ENCODE measurements around the gene CAMTA1. TPM values are rescaled to one million over a fixed set of nuclear protein-coding genes. Genes with fewer than 3 reads are reported as not detected.

CAMTA1 gene
- total RNA-seq, 1 donor from 2014 or later = 127 TPM

GRCh38 chr1:7425229-7425628 lies 640.0 kb downstream of the CAMTA1 start:
- FAIRE-seq (no peak), DNase-seq (ENCODE audit: low spot score in 2 of 2) (no peak)

DNA sequence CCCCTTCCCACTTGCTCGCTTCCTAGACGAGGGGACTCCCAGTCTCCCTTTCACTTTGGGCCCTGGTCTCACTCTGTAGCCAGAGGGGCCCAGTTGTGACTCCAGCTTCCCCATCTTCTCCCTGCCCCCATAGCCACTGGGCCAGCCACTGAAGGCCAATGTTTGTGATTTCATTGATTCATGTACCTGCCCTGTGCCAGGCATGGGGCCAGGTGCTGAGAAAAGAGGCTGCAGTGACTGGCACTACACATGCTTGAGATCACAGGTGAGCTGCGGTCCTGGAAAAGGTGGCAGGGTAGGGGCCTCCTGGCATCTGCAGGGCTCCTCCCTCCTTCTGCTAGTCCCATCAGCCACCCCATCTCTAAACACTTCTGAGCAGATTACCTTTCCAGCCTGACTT lies 640.5 kb downstream of the CAMTA1 start:
- DNase-seq (ENCODE audit: low spot score in 2 of 2) = no peak

DNA sequence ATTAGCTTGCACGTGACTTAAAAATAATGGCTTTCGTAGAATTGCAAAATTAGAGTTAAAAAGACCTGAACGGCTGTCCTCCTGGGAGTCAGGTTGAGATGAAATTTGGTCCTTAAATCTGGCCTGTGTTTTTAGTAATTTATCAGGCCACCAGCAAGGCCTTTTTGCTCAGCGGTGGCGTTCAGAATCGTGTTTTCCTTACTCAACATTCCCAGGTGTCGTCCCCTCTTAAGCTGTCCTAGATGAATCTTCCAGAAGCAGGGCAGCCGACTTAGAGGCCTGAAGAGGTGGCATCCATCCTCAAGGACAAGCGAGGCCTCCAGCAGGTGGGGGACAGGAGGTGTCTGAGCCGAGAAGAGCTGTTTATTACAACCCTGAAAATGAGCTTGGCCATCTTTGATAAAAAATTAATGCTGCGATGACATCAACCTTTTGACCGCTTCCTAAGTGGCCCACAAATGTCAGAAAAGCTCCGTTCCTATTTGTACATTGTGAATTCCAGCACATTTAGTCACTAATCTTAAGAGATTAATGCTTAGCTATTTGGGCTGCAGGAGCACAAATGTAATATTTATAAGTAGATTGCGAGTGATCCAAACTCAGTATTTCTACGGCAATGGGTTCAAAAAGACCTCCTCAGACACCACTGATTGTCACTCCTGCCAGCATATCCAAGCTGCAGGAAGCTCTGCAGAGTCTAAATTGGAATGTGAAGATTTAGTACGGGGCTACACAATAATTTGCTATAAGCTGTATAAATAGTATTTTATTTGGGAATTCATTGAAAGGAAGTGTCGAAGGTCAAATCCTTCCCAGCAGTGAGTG lies 641.7 kb downstream of the CAMTA1 start:
- no peak for FAIRE-seq
- DNase-seq (ENCODE audit: low spot score in 2 of 2) = no peak

More for the DNA sequence above, 640.5 kb downstream of the CAMTA1 start:
- no peak for FAIRE-seq

DNA sequence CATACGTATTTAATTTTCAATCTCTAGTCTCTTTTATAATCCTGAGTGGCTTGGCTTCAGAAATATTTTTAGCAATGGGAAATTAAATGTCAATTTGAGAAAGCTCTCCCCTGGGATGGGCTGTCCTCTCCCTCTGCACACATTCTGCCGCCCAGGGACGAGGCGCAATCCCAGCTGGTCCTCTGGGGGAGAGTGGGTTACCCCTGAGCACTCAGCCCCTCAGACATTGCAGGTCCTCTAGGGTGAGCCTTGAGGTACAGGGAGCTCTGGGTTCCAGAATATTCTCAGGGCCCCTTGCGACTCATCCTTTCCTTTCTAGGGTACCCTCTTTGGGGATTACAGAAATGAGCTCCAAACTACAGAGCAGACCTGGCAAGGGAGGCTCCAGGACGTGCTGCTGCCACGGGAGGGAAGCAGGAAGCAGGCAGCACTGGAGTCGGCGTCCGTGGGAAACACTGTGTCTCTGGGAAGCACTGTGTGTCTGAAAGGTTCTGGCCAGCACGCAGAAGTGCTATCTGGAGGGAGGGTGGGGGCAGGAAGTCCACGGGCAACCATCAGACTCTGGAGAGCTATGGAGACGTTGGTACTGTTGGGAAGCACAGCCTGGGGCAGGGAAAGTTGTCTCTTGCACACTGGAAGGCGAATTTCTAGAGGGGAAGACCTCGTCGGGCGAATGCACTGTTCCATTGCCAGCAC lies 642.5 kb downstream of the CAMTA1 start:
- DNase-seq (ENCODE audit: low spot score in 2 of 2) = no peak
- no peak for FAIRE-seq

DNA sequence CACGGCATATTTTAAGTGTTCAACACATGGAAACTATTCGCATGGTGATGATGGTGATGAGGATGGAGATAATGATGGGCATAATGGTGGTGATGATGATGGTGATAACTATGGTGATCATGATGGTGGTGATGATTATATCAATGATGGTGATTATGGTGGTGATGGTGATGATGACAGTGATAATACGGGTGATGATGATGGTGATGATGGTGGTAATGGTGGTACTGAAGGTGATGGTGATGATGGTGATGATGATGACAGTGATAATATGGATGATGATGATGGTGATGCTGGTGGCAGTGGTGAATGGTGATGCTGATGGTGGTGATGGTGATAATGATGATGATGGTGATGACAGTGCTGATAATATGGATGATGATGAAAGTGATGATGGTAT lies 644.0 kb downstream of the CAMTA1 start:
- FAIRE-seq (no peak), DNase-seq (ENCODE audit: low spot score in 2 of 2) (no peak)

DNA sequence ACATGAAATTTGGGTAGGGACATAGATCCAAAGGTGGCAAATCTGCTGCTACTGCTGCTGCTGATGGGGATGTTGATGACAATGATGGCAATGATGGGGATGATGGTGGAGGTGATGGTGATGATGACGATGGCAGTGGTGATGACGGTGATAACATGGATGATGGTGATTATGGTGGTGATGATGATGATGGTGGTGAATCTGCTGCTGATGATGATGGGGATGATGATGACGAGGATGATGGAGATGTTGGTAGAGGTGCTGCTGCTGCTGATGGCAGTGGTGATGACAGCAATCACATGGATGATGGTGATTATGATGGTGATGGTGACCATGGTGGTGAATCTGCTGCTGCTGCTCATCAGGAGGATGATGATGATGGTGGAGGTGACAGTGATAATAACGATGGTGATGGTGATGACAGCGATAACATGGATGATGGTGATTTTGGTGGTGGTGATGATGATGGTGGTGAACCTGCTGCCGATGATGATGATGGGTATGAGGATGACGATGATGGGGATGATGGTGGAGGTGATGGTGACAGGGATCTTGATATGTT lies 644.9 kb downstream of the CAMTA1 start:
- DNase-seq (ENCODE audit: low spot score in 2 of 2) = no peak
- no peak for FAIRE-seq

GRCh38 chr1:7430691-7431090 lies 645.4 kb downstream of the CAMTA1 start:
- FAIRE-seq (no peak), DNase-seq (ENCODE audit: low spot score in 2 of 2) (no peak)

DNA sequence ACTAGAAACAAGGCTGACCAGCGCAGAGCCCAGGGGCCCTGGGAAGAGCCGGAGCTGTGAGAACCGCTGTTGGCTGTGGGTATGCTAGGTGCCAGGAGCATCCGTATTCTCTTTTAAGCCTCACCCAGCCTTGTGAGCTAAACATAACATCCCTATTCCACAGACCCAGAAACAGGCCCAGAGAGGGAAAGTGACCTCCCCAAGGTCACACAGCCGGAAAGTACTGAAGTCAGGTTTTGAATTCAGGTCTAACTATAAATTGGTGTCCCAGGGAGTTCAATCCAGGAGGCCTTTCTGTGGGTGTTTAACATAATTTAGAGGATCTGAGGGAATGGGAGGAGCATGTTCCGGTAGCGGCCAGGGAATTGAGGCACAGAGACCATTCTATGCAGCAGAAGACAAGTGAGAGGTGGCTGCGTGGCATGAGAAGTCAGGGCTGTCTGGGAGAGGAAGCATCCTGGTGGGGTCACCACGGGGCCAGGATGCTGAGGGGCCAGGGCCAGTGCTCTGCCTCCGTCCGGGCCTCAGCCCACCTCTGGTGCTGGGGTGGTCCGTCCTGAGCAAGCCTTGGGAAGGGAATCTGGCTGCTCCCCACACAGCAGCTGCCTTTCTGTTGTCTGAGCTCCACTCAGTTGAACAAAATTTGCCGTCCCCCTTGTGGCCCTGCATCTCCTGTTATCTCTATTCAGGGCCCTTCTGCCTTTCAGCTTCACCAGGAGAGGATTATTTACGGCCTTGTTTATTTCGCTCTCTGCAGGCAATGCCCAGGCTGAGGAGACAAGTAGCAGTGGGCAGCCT lies 647.0 kb downstream of the CAMTA1 start:
- DNase-seq (ENCODE audit: low spot score in 2 of 2) (no peak), FAIRE-seq (no peak)

- DNase-seq (ENCODE audit: low spot score in 2 of 2) (no peak), FAIRE-seq (no peak)
Measured at GRCh38 chr1:7432900-7433380, 647.7 kb downstream of the CAMTA1 start.

GRCh38 chr1:7434566-7434965 lies 649.3 kb downstream of the CAMTA1 start:
- FAIRE-seq (no peak), DNase-seq (ENCODE audit: low spot score in 2 of 2) (no peak)

DNA sequence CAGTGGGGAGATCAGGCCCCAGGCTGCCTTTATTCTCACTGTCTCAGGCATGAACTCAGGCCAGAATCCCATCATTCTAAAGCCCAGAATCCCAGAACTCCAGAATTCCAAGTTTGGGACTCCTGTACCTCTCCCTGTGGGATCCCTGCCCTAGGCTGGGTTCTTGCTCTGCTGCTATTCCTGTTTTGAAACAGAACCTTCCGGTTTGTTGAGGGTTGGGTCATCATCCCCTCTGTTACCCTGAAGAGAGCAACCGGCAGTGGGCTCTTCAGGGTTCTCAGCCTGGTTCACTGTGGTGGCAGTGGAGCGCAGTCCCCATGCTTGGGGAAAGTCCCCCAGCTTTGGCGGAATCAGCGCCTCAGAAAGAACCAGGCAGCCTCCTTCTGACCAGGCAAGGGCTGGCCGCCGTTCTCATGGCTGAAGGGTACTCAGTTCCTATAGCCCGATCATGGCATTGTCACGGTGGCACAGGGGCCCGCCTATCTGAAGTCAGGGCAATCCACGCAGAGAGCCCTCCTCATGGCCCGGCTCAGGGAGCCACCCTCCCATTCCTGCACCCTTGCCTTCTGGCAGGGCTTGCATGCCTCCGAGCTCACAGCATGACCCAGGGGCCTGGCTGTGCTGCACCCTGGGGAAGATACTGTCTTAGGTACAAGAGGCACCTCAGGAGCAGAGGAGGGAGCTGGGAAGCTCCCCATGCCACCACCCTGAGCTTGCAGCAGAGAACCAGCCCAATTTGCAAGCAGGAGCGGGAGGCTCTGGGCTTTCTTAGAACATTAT lies 650.2 kb downstream of the CAMTA1 start:
- FAIRE-seq (no peak), DNase-seq (ENCODE audit: low spot score in 2 of 2) (no peak)

GRCh38 chr1:7436056-7437005 lies 651.1 kb downstream of the CAMTA1 start:
- FAIRE-seq (no peak), DNase-seq (ENCODE audit: low spot score in 2 of 2) (no peak)

DNA sequence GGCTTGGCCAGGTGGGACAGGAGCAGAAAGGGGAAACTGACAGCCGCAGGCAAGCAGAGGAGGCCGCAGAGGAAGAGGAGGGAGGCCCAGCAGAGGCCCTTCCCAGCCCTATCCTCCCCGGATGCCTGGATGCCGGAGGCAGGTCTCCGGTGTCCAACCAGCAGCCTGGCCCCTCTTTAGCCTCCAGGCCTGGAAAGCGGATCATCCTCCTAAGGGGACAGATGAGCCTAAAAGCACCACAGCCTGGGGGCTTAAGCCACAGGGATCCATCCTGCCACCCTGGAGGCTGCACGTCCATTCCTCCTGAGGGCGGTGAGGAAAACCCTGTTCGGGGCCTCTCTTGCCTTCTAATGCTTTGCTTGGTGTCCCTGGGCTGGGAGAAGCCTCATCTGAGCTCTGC lies 651.8 kb downstream of the CAMTA1 start:
- FAIRE-seq (no peak), DNase-seq (ENCODE audit: low spot score in 2 of 2) (no peak)

DNA sequence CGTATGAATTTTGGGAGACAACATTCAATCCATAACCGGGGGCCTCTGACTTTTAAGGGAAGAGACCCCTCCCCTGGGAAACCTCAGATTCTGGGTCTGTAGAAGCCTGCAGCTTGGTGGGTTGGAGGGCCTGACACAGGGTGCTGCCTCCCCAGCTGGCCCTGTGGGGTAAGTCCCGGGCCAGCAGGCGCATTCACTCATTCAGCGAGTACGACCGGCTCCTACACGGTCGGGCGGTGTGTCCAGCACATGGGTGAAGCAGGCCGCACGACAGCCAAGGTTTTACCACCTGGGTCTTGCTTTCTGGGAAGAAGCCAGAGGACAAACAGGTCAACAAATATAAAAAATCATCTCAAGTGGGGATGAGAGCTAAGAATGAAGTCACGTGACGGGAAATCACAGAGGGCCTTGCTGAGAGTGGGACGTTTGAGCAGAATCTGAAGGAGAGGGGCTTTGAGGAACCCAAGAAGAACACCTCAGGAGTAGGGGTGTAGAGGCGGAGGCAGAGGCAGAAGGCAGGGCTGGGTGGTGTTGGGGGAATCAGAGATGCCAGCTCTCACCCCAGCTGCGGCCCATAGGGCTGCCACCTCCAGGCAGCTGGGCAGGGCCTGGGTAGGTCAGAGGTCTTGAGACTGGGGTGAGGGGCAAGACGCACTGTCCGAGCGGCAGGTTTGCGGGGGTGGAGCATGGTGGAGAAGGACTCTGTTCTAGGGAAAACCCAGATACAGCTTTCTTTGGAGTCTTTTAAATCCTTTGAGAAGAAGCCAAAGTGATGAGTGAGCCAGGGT lies 652.5 kb downstream of the CAMTA1 start:
- FAIRE-seq = no peak

DNA sequence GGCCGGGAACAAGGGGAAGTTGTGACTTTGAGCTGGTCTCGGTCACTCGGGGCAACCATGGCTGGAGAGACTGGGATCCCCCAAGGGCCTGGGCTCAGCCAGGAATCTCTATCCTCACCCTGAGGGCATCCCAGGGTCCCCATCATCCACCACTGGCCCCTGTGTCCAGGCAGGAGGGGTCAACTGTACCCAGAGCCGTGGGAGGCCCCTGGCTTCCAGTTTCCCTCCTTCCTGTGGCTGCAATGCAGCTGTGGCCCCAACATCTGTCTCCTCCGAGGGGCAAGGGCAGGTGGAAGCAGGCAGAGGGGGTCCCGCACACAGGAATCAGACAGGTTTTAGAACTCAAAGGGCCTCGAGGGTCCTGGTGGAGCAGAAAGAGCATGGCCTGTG lies 653.1 kb downstream of the CAMTA1 start:
- DNase-seq (ENCODE audit: low spot score in 2 of 2) = no peak
- no peak for FAIRE-seq

More for the DNA sequence above, 652.5 kb downstream of the CAMTA1 start:
- no peak for DNase-seq (ENCODE audit: low spot score in 2 of 2)

GRCh38 chr1:7438921-7439655 lies 653.8 kb downstream of the CAMTA1 start:
- DNase-seq (ENCODE audit: low spot score in 2 of 2) = no peak
- no peak for FAIRE-seq

DNA sequence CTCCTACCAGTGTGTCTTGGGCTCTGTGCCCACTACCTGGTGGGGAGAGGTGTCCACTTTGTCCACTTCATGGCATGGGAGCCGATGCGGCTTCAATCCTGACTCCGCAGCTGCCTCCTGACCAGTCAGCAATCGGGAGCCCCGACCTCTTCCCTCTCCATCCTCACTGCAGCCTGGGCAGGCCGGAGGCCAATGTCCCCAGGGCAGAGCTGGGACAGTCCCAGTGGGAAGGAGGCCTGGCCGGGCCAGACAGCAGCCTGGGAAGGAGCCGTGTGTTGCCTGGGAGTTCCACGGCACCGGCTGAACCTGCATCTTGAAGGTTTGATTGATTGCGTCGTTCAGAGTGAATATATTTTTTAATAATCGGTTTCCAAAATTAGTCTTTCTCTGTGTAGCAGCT lies 654.9 kb downstream of the CAMTA1 start:
- DNase-seq (ENCODE audit: low spot score in 2 of 2) (no peak), FAIRE-seq (no peak)
